Neural progenitor cell (in vitro differentiated cells): ENCODE results near the gene ARVCF. TPM values are rescaled to one million over a fixed set of nuclear protein-coding genes. Genes with fewer than 3 reads are reported as not detected.
A peak's percentile ranks its signal among the peaks of the same experiment; 100 is the strongest.

Experiments used
- DNase-seq: peaks from one replicate; pipeline ENCODE4 v3.0.0-alpha.2; 2016; ENCODE audit warnings: low spot score
- H2AFZ ChIP-seq: fragments of 200-600 bp; sonication (generic); replicated peaks from 2 replicates; pipeline ENCODE4 v1.6.1; 2016; ENCODE audit warnings: antibody characterized with exemption
- H3F3A ChIP-seq: fragments of 200-600 bp; sonication (generic); 2 replicates; pipeline ENCODE4 v1.6.1; 2016; ENCODE audit warnings: antibody characterized with exemption, low read depth
- H3K27ac ChIP-seq: fragments of 200-600 bp; sonication (generic); 2 replicates; pipeline ENCODE4 v1.5.1; 2016; ENCODE audit warnings: mild to moderate bottlenecking
- H3K27me3 ChIP-seq: fragments of 200-600 bp; sonication (generic); 2 replicates; pipeline ENCODE4 v1.6.1; 2016; ENCODE audit warnings: mild to moderate bottlenecking, moderate library complexity
- H3K36me3 ChIP-seq: fragments of 200-600 bp; sonication (generic); 2 replicates; pipeline ENCODE4 v1.5.1; 2016
- H3K4me1 ChIP-seq: fragments of 200-600 bp; sonication (generic); 2 replicates; pipeline ENCODE4 v1.6.1; 2016; ENCODE audit warnings: mixed run types
- H3K4me2 ChIP-seq: fragments of 200-600 bp; sonication (generic); 2 replicates; pipeline ENCODE4 v1.6.1; 2016
- H3K4me3 ChIP-seq: fragments of 200-600 bp; sonication (generic); 2 replicates; pipeline ENCODE4 v1.5.1; 2016
- H3K79me2 ChIP-seq: fragments of 200-600 bp; sonication (generic); 2 replicates; pipeline ENCODE4 v1.6.1; 2016; ENCODE audit warnings: low read depth
- H3K9ac ChIP-seq: fragments of 200-600 bp; sonication (generic); 2 replicates; pipeline ENCODE4 v1.6.1; 2016
- H3K9me3 ChIP-seq: fragments of 200-600 bp; sonication (generic); 2 replicates; pipeline ENCODE4 v1.5.1; 2016; ENCODE audit warnings: low read depth
- H4K20me1 ChIP-seq: fragments of 200-600 bp; sonication (generic); 2 replicates; pipeline ENCODE4 v1.6.1; 2016; ENCODE audit warnings: low read depth
- H3K27ac Mint-ChIP-seq: 3 replicates; pipeline ENCODE4 v1.8.0; 2021; ENCODE audit warnings: mixed read lengths
- H3K27me3 Mint-ChIP-seq: 2 replicates; pipeline ENCODE4 v1.8.0; 2022; ENCODE audit warnings: low read depth, mild to moderate bottlenecking, inconsistent platforms, moderate library complexity, mixed read lengths; ENCODE audit not compliant: insufficient read depth
- H3K36me3 Mint-ChIP-seq: 3 replicates; pipeline ENCODE4 v1.8.0; 2021; ENCODE audit warnings: mixed read lengths
- H3K4me1 Mint-ChIP-seq: 3 replicates; pipeline ENCODE4 v1.8.0; 2021; ENCODE audit warnings: mixed read lengths
- H3K4me3 Mint-ChIP-seq: 3 replicates; pipeline ENCODE4 v1.8.0; 2021; ENCODE audit warnings: mild to moderate bottlenecking, moderate library complexity, mixed read lengths
- H3K9me3 Mint-ChIP-seq: 3 replicates; pipeline ENCODE4 v1.8.0; 2020; ENCODE audit warnings: mixed read lengths
- CTCF ChIP-seq: fragments of 200-600 bp; sonication (generic); IDR thresholded peaks from 2 replicates; pipeline ENCODE4 v1.5.1; 2017; ENCODE audit warnings: antibody characterized with exemption, mild to moderate bottlenecking
- EZH2 ChIP-seq: fragments of 200-600 bp; sonication (generic); IDR thresholded peaks from 2 replicates; pipeline ENCODE4 v1.6.1; 2017; ENCODE audit warnings: antibody characterized with exemption, mild to moderate bottlenecking, moderate library complexity
- EZH2phosphoT487 ChIP-seq: fragments of 200-600 bp; sonication (generic); IDR thresholded peaks from 2 replicates; pipeline ENCODE4 v1.6.1; 2017; ENCODE audit warnings: antibody characterized with exemption
- total RNA-seq: library from RNA; depleted of rRNA; stranded (reverse); fragments of >200 nt; gene quantifications from 2 replicates; pipeline ENCODE4 v1.2.3, GENCODE V29; 2015; ENCODE audit warnings: low replicate concordance

ARVCF gene
- total RNA-seq, 1 donor from 2014 or later: 35.4 TPM

GRCh38 chr22:19962909-19963806 is 53.5 kb downstream of the ARVCF start:
- no peak for DNase-seq
- Histone ChIP-seq H3K4me3 (no peak overlapping the region), H3K27ac (no peak overlapping the region)

GRCh38 chr22:19962246-19962908 is 54.2 kb downstream of the ARVCF start:
- Mint-ChIP-seq H3K27me3 (peaks cover 6% of the 10 kb centered on the region), H3K4me3 (no peak overlapping the region), H3K4me1 (peaks cover 37% of the 10 kb centered on the region), H3K9me3 (no peaks in the 10 kb centered on the region), H3K36me3 (no peaks in the 10 kb centered on the region), H3K27ac (peak overlapping the region; percentile 74)
- Histone ChIP-seq H3K4me1 (peaks cover 8% of the 10 kb centered on the region), H2AFZ (no peak overlapping the region), H3K9ac (no peak overlapping the region), H3K4me3 (no peak overlapping the region), H3K36me3 (no peaks in the 10 kb centered on the region), H3F3A (peaks cover 10% of the 10 kb centered on the region), H3K4me2 (peak overlapping the region; percentile 31), H3K9me3 (no peaks in the 10 kb centered on the region), H4K20me1 (no peaks in the 10 kb centered on the region), H3K27ac (no peak overlapping the region), H3K79me2 (no peaks in the 10 kb centered on the region), H3K27me3 (no peaks in the 10 kb centered on the region)
- TF ChIP-seq EZH2phosphoT487 (no peak), CTCF (peak; percentile 73)
- peak; percentile 95 for DNase-seq

More at GRCh38 chr22:19962909-19963806, 53.5 kb downstream of the ARVCF start:
- H3K27ac Mint-ChIP-seq: no peak overlapping the region
- peaks cover 14% of the 10 kb centered on the region for H3F3A ChIP-seq
- H3K79me2 ChIP-seq: no peaks in the 10 kb centered on the region
- H3K36me3 Mint-ChIP-seq: no peaks in the 10 kb centered on the region
- no peaks in the 10 kb centered on the region for H3K27me3 ChIP-seq
- no peak overlapping the region for H2AFZ ChIP-seq
- peaks cover 4% of the 10 kb centered on the region for H3K27me3 Mint-ChIP-seq
- H3K9me3 ChIP-seq: no peaks in the 10 kb centered on the region
- H3K9ac ChIP-seq: no peak overlapping the region
- H3K4me3 Mint-ChIP-seq: peak overlapping the region; percentile 48
- H4K20me1 ChIP-seq: no peaks in the 10 kb centered on the region
- peaks cover 42% of the 10 kb centered on the region for H3K4me1 Mint-ChIP-seq
- H3K9me3 Mint-ChIP-seq: no peaks in the 10 kb centered on the region
- no peaks in the 10 kb centered on the region for H3K36me3 ChIP-seq
- H3K4me1 ChIP-seq: peaks cover 8% of the 10 kb centered on the region
- peak overlapping the region; percentile 31 for H3K4me2 ChIP-seq
- TF ChIP-seq CTCF: no peak
- TF ChIP-seq EZH2phosphoT487: no peak
- no peak for TF ChIP-seq EZH2

- Histone ChIP-seq H3F3A (peaks cover 5% of the 10 kb centered on the region), H2AFZ (no peak overlapping the region), H3K36me3 (no peaks in the 10 kb centered on the region), H3K4me3 (no peak overlapping the region), H3K9ac (no peak overlapping the region), H3K27me3 (no peaks in the 10 kb centered on the region), H3K27ac (no peak overlapping the region), H4K20me1 (no peaks in the 10 kb centered on the region), H3K9me3 (no peaks in the 10 kb centered on the region), H3K4me2 (no peak overlapping the region), H3K79me2 (no peaks in the 10 kb centered on the region), H3K4me1 (peaks cover 8% of the 10 kb centered on the region)
- H3K4me1 Mint-ChIP-seq: peaks cover 32% of the 10 kb centered on the region
- TF ChIP-seq EZH2phosphoT487: no peak
- TF ChIP-seq CTCF: no peak
- no peak for TF ChIP-seq EZH2
- no peaks in the 10 kb centered on the region for H3K9me3 Mint-ChIP-seq
- no peak for DNase-seq
- H3K27me3 Mint-ChIP-seq: peaks cover 8% of the 10 kb centered on the region
- H3K4me3 Mint-ChIP-seq: no peak overlapping the region
- H3K27ac Mint-ChIP-seq: no peak overlapping the region
- H3K36me3 Mint-ChIP-seq: no peaks in the 10 kb centered on the region
Observed at GRCh38 chr22:19961868-19962245, 54.8 kb downstream of the ARVCF start.
